Measurements from ENCODE around the gene CCDC106.

Gene CCDC106

GRCh38 chr19:55686311-55687050 is 38.5 kb downstream of the CCDC106 start:
- no peak for FAIRE-seq

- FAIRE-seq: no peak
Measured at GRCh38 chr19:55687281-55688201, 39.5 kb downstream of the CCDC106 start.

- no peak for FAIRE-seq
Measured at GRCh38 chr19:55688422-55689218, 40.6 kb downstream of the CCDC106 start.

GRCh38 chr19:55689411-55690108 is 41.5 kb downstream of the CCDC106 start:
- FAIRE-seq: no peak

- no peak for FAIRE-seq
Measured at GRCh38 chr19:55690109-55690768, 42.2 kb downstream of the CCDC106 start.

- FAIRE-seq: no peak
Measured at GRCh38 chr19:55690769-55691545, 42.9 kb downstream of the CCDC106 start.

- FAIRE-seq: no peak
Measured at GRCh38 chr19:55691561-55692481, 43.8 kb downstream of the CCDC106 start.

GRCh38 chr19:55692681-55693081 is 44.7 kb downstream of the CCDC106 start:
- no peak for FAIRE-seq

GRCh38 chr19:55693336-55693974 is 45.4 kb downstream of the CCDC106 start:
- FAIRE-seq: no peak

GRCh38 chr19:55694241-55694655 is 46.2 kb downstream of the CCDC106 start:
- FAIRE-seq: no peak

- no peak for FAIRE-seq
Measured at GRCh38 chr19:55694656-55695491, 46.9 kb downstream of the CCDC106 start.

GRCh38 chr19:55695511-55696290 is 47.7 kb downstream of the CCDC106 start:
- FAIRE-seq: no peak

- FAIRE-seq: no peak
Measured at GRCh38 chr19:55696301-55697068, 48.5 kb downstream of the CCDC106 start.

- no peak for FAIRE-seq
Measured at GRCh38 chr19:55697069-55697440, 49.0 kb downstream of the CCDC106 start.

GRCh38 chr19:55697698-55698097 is 49.7 kb downstream of the CCDC106 start:
- FAIRE-seq: no peak

GRCh38 chr19:55698256-55698655 is 50.2 kb downstream of the CCDC106 start:
- FAIRE-seq: no peak

- FAIRE-seq: no peak
Measured at GRCh38 chr19:55699221-55699620, 51.2 kb downstream of the CCDC106 start.

Measured in colon (tissue), 2 donors.